ENCODE measurements around the gene KAZN. TPM values are rescaled to one million over a fixed set of nuclear protein-coding genes. Genes with fewer than 3 reads are reported as not detected.

The KAZN gene
- total and polyA plus RNA-seq, 8 donors, result 1.2 to 50.7 (median 6.8) TPM

GRCh38 chr1:14822493-14822892, 224.0 kb downstream of the KAZN start:
- Histone ChIP-seq H3K9me3 (no peaks in the 10 kb centered on the region), H3K4me3 (no peak overlapping the region), H3K36me3 (no peaks in the 10 kb centered on the region), H3K27ac (no peak overlapping the region), H3K27me3 (no peaks in the 10 kb centered on the region), H3K4me1 (no peaks in the 10 kb centered on the region)
- WGBS, 5 donors, result 75 to 88% (median 82%) methylated on average over 12 to 14 of the region's 14 CpGs
- DNase-seq, result no peak
- intact Hi-C loops (cut with DNase I; ENCODE audit: low total_unique reads), result no loop called here
- TF ChIP-seq CTCF (IDR thresholded peaks at IDR 0.05) (no peak), EP300 (IDR thresholded peaks at IDR 0.05) (no peak), POLR2A (IDR thresholded peaks at IDR 0.05) (no peak), POLR2AphosphoS5 (IDR thresholded peaks at IDR 0.05) (no peak)

- Histone ChIP-seq H3K27ac (no peak overlapping the region), H3K4me3 (no peak overlapping the region)
- WGBS, 5 donors, result 83 to 88% (median 84%) methylated on average over 14 of the region's 14 CpGs
These were observed 224.5 kb downstream of the KAZN start for GRCh38 chr1:14822996-14823395.

GRCh38 chr1:14824314-14824915, 225.9 kb downstream of the KAZN start:
- H3K4me1 ChIP-seq, result no peaks in the 10 kb centered on the region
- H3K27me3 ChIP-seq, result no peaks in the 10 kb centered on the region
- TF ChIP-seq POLR2A (IDR thresholded peaks at IDR 0.05) (no peak), CTCF (IDR thresholded peaks at IDR 0.05) (no peak), EP300 (IDR thresholded peaks at IDR 0.05) (no peak), POLR2AphosphoS5 (IDR thresholded peaks at IDR 0.05) (no peak)
- peaks cover 0 to 3% (median 0%) of the 10 kb centered on the region in 4 donors for H3K9me3 ChIP-seq
- WGBS, 5 donors, result 70 to 90% (median 80%) methylated on average over 6 of the region's 6 CpGs
- H3K36me3 ChIP-seq, result no peaks in the 10 kb centered on the region
- H3K4me3 ChIP-seq, result no peak overlapping the region
- intact Hi-C loops (cut with DNase I; ENCODE audit: low total_unique reads), result no loop called here
- DNase-seq, result no peak
- H3K27ac ChIP-seq, result peak overlapping the region in 1 of 5 donors; percentile 10

More at GRCh38 chr1:14822996-14823395, 224.5 kb downstream of the KAZN start:
- no peaks in the 10 kb centered on the region for H3K36me3 ChIP-seq
- H3K27me3 ChIP-seq, result no peaks in the 10 kb centered on the region
- no peaks in the 10 kb centered on the region for H3K4me1 ChIP-seq
- no peak for TF ChIP-seq POLR2A (IDR thresholded peaks at IDR 0.05)
- TF ChIP-seq EP300 (IDR thresholded peaks at IDR 0.05), result no peak
- TF ChIP-seq CTCF (IDR thresholded peaks at IDR 0.05), result no peak
- no peak for TF ChIP-seq POLR2AphosphoS5 (IDR thresholded peaks at IDR 0.05)
- no peak for DNase-seq
- no peaks in the 10 kb centered on the region for H3K9me3 ChIP-seq
- intact Hi-C loops (cut with DNase I; ENCODE audit: low total_unique reads), result no loop called here

- H3K27me3 ChIP-seq, result no peaks in the 10 kb centered on the region
- no peak overlapping the region for H3K4me3 ChIP-seq
- peaks cover 0 to 3% (median 0%) of the 10 kb centered on the region in 4 donors for H3K9me3 ChIP-seq
- H3K27ac ChIP-seq, result peak overlapping the region in 1 of 5 donors; percentile 10
- 80 to 86% (median 84%) methylated on average over 7 of the region's 7 CpGs for WGBS, 5 donors
- TF ChIP-seq CTCF (IDR thresholded peaks at IDR 0.05) (no peak), POLR2AphosphoS5 (IDR thresholded peaks at IDR 0.05) (no peak), POLR2A (IDR thresholded peaks at IDR 0.05) (no peak), EP300 (IDR thresholded peaks at IDR 0.05) (no peak)
- no peak for DNase-seq
- no peaks in the 10 kb centered on the region for H3K36me3 ChIP-seq
- H3K4me1 ChIP-seq, result no peaks in the 10 kb centered on the region
- intact Hi-C loops (cut with DNase I; ENCODE audit: low total_unique reads), result no loop called here
These were observed 226.9 kb downstream of the KAZN start for GRCh38 chr1:14825396-14825795.
